Smooth muscle cell (in vitro differentiated cells): ENCODE results near the gene TRIM54. TPM values are rescaled to one million over a fixed set of nuclear protein-coding genes. Genes with fewer than 3 reads are reported as not detected.

ENCODE experiments used
- DNase-seq: peaks from one replicate; lab custom pipeline; 2025; ENCODE audit not compliant: unreplicated experiment; lab: John Stamatoyannopoulos, UW
- H2AFZ ChIP-seq: fragments of 200-600 bp; sonication (generic); 2 replicates; pipeline ENCODE4 v1.6.0; 2016; ENCODE audit warnings: antibody characterized with exemption, low read depth, mild to moderate bottlenecking
- H3F3A ChIP-seq: fragments of 200-600 bp; sonication (generic); 2 replicates; pipeline ENCODE4 v1.6.0; 2017; ENCODE audit warnings: antibody characterized with exemption, low read depth
- H3K27ac ChIP-seq: fragments of 200-600 bp; sonication (generic); 2 replicates; pipeline ENCODE4 v1.5.1; 2016; ENCODE audit warnings: low read depth, mild to moderate bottlenecking
- H3K27me3 ChIP-seq: fragments of 200-600 bp; sonication (generic); 2 replicates; pipeline ENCODE4 v1.6.1; 2016; ENCODE audit warnings: low read depth, mild to moderate bottlenecking
- H3K36me3 ChIP-seq: fragments of 200-600 bp; sonication (generic); 2 replicates; pipeline ENCODE4 v1.5.1; 2016; ENCODE audit warnings: low read depth
- H3K4me1 ChIP-seq: fragments of 200-600 bp; sonication (generic); 2 replicates; pipeline ENCODE4 v1.5.1; 2016; ENCODE audit warnings: low read depth
- H3K4me2 ChIP-seq: fragments of 200-600 bp; sonication (generic); 2 replicates; pipeline ENCODE4 v1.6.0; 2016; ENCODE audit warnings: mild to moderate bottlenecking
- H3K4me3 ChIP-seq: fragments of 200-600 bp; sonication (generic); 2 replicates; pipeline ENCODE4 v1.5.1; 2016; ENCODE audit warnings: mild to moderate bottlenecking
- H3K79me2 ChIP-seq: fragments of 200-600 bp; sonication (generic); 2 replicates; pipeline ENCODE4 v1.6.0; 2016; ENCODE audit warnings: low read depth, mild to moderate bottlenecking
- H3K9ac ChIP-seq: fragments of 200-600 bp; sonication (generic); 2 replicates; pipeline ENCODE4 v1.6.0; 2016; ENCODE audit warnings: low read depth
- H3K9me3 ChIP-seq: fragments of 200-600 bp; sonication (generic); replicated peaks from 2 replicates; pipeline ENCODE4 v1.5.1; 2016; ENCODE audit warnings: low read depth
- H4K20me1 ChIP-seq: fragments of 200-600 bp; sonication (generic); 2 replicates; pipeline ENCODE4 v1.6.0; 2016; ENCODE audit warnings: low read depth
- CTCF ChIP-seq: fragments of 200-600 bp; sonication (generic); IDR thresholded peaks from 2 replicates; pipeline ENCODE4 v1.5.1; 2017; ENCODE audit warnings: borderline replicate concordance, mild to moderate bottlenecking, antibody characterized with exemption; ENCODE audit not compliant: insufficient read depth, poor library complexity, severe bottlenecking
- WGBS: methylation state at CpG from one replicate; pipeline ENCODE4 v1.1.7; 2016; ENCODE audit warnings: low lambda C conversion rate; 5-methylcytosine and 5-hydroxymethylcytosine counted together
- polyA plus RNA-seq: library from polyadenylated mRNA; unstranded; fragments of >200 nt; fragmentation: Nextera tagmentation; extraction: Ambion mirVana; gene quantifications from 2 replicates; pipeline ENCODE4 v1.2.1, GENCODE V29; 2016
- total RNA-seq: library from RNA; depleted of rRNA; stranded (reverse); fragments of >200 nt; gene quantifications from 2 replicates; pipeline ENCODE4 v1.2.3, GENCODE V29; 2014

TRIM54 gene
- total and polyA plus RNA-seq, 2 experiments from 2014 or later = 0.22 TPM; not detected in 1

DNA sequence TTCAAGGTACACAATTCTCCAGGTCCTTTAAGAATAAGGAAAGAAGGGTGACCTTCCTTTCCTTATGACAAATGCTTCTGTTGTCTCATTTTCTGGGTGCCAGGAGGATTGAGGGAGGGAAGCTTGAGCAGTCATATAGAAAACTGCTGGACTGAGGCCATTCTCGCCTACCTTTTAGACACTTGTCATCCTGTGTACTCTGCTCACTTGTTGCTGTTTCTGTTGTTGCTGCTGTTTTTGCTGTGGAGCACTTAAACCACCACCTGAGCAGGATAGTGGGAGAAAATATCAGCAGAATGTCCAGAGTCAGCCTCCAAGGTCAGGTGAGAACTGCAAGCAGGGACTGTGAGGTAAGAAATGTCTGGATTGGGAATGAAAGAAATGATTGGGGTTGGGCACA, 4.2 kb upstream of the TRIM54 start:
- Histone ChIP-seq H2AFZ (no peak overlapping the region), H3K4me2 (no peak overlapping the region), H3F3A (no peaks in the 10 kb centered on the region), H3K36me3 (no peaks in the 10 kb centered on the region), H3K4me3 (no peak overlapping the region), H3K27me3 (peaks cover 15% of the 10 kb centered on the region), H3K9me3 (no peaks in the 10 kb centered on the region), H3K9ac (no peak overlapping the region), H3K27ac (no peak overlapping the region), H3K79me2 (no peaks in the 10 kb centered on the region), H4K20me1 (no peaks in the 10 kb centered on the region), H3K4me1 (peaks cover 9% of the 10 kb centered on the region)
- WGBS = 85% methylated on average over 1 of the region's 1 CpG
- TF ChIP-seq CTCF = no peak
- DNase-seq = no peak

DNA sequence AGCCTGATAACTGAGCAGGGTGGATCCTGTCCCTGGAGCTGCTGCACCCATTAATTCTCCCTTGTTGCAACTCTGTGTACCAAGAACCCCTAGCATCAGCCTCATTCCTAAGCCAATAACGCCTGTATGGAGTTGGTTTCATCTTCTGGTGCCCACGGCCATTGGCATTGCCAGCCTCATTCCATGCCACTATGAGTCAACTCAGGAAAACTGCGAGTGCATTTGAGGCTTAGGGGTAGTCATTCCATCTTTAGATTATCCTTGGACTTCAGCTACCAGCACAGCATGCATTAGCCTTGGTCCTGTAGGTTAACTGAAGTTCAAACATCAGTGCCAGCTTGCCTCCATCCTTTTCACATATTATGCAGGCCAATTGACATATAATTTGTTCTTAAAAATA, 1.4 kb upstream of the TRIM54 start:
- TF ChIP-seq CTCF = no peak
- Histone ChIP-seq H4K20me1 (no peaks in the 10 kb centered on the region), H3K27me3 (peaks cover 11% of the 10 kb centered on the region), H3K9me3 (no peaks in the 10 kb centered on the region), H3K4me1 (peaks cover 9% of the 10 kb centered on the region), H3K9ac (no peak overlapping the region), H3K27ac (no peak overlapping the region), H3F3A (no peaks in the 10 kb centered on the region), H3K36me3 (no peaks in the 10 kb centered on the region), H3K79me2 (no peaks in the 10 kb centered on the region), H3K4me3 (no peak overlapping the region), H2AFZ (no peak overlapping the region), H3K4me2 (no peak overlapping the region)
- DNase-seq = no peak
- 79% methylated on average over 3 of the region's 3 CpGs for WGBS

GRCh38 chr2:27281442-27281841, 787 bp upstream of the TRIM54 start:
- no peaks in the 10 kb centered on the region for H3K36me3 ChIP-seq
- WGBS = 92% methylated on average over 3 of the region's 3 CpGs
- no peak overlapping the region for H3K4me2 ChIP-seq
- H3K9me3 ChIP-seq = no peaks in the 10 kb centered on the region
- H3K79me2 ChIP-seq = no peaks in the 10 kb centered on the region
- no peak for TF ChIP-seq CTCF
- H3K27me3 ChIP-seq = peaks cover 11% of the 10 kb centered on the region
- no peak overlapping the region for H2AFZ ChIP-seq
- H3K27ac ChIP-seq = no peak overlapping the region
- peaks cover 9% of the 10 kb centered on the region for H3K4me1 ChIP-seq
- DNase-seq = no peak
- H3K4me3 ChIP-seq = no peak overlapping the region
- H4K20me1 ChIP-seq = no peaks in the 10 kb centered on the region
- no peak overlapping the region for H3K9ac ChIP-seq
- no peaks in the 10 kb centered on the region for H3F3A ChIP-seq

DNA sequence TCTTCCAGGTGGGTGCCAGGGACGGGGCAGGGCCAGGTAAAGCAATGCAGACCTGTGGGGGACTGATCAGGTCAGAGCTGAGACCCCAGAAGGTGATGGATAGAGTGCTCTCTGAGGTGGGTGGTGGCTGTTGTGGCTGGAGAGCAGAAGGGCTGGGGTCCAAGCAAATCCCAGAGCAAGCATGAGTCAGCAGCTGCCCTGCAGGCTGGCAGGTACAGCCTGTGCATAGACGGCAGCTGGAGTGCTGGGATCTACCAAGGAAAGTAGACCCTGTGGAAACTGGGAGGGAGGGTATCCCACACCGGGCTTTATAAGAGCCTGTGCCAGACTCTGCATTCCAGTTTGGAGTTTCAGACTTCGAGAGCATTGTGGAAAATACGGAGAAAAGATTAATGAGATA, 663 bp downstream of the TRIM54 start:
- H3K9ac ChIP-seq = no peak overlapping the region

More for the DNA sequence above, 663 bp downstream of the TRIM54 start:
- H3F3A ChIP-seq = no peaks in the 10 kb centered on the region
- no peaks in the 10 kb centered on the region for H4K20me1 ChIP-seq
- H3K27me3 ChIP-seq = peaks cover 4% of the 10 kb centered on the region
- H3K27ac ChIP-seq = no peak overlapping the region
- H3K4me1 ChIP-seq = peaks cover 9% of the 10 kb centered on the region
- H2AFZ ChIP-seq = no peak overlapping the region
- H3K36me3 ChIP-seq = no peaks in the 10 kb centered on the region
- 45% methylated on average over 5 of the region's 5 CpGs for WGBS
- H3K79me2 ChIP-seq = no peaks in the 10 kb centered on the region
- no peak overlapping the region for H3K4me3 ChIP-seq
- no peaks in the 10 kb centered on the region for H3K9me3 ChIP-seq
- H3K4me2 ChIP-seq = peak overlapping the region; percentile 50
- TF ChIP-seq CTCF = no peak
- no peak for DNase-seq
